Neuron (in vitro differentiated cells): Measurements from ENCODE around the gene MFSD1.

Source experiments
- H2AFZ ChIP-seq: one replicate; pipeline ENCODE4 v1.6.1; 2013; ENCODE audit warnings: low read depth, mild to moderate bottlenecking, inconsistent platforms, low read length, moderate library complexity
- H3K27me3 ChIP-seq: one replicate; pipeline ENCODE4 v1.6.1; 2013; ENCODE audit warnings: low read length; ENCODE audit not compliant: insufficient read depth
- H3K36me3 ChIP-seq: one replicate; pipeline ENCODE4 v1.6.1; 2013; ENCODE audit warnings: low read length; ENCODE audit not compliant: insufficient read depth
- H3K4me1 ChIP-seq: one replicate; pipeline ENCODE4 v1.6.1; 2013; ENCODE audit warnings: low read length; ENCODE audit not compliant: insufficient read depth
- H3K4me3 ChIP-seq: 2 replicates; pipeline ENCODE4 v1.5.1; 2013; ENCODE audit warnings: mild to moderate bottlenecking, low read length, moderate library complexity
- H3K9me3 ChIP-seq: one replicate; pipeline ENCODE4 v1.6.1; 2013; ENCODE audit warnings: low read length

The MFSD1 gene

GRCh38 chr3:158841387-158841786 is 39.5 kb downstream of the MFSD1 start:
- no peaks in the 10 kb centered on the region for H3K36me3 ChIP-seq
- H3K4me1 ChIP-seq: no peaks in the 10 kb centered on the region
- H2AFZ ChIP-seq: no peak overlapping the region
- H3K4me3 ChIP-seq: no peak overlapping the region
- no peaks in the 10 kb centered on the region for H3K9me3 ChIP-seq
- no peaks in the 10 kb centered on the region for H3K27me3 ChIP-seq

- Histone ChIP-seq H3K27me3 (no peaks in the 10 kb centered on the region), H3K9me3 (no peaks in the 10 kb centered on the region)
Observed at GRCh38 chr3:158842976-158843375, 41.1 kb downstream of the MFSD1 start.

DNA sequence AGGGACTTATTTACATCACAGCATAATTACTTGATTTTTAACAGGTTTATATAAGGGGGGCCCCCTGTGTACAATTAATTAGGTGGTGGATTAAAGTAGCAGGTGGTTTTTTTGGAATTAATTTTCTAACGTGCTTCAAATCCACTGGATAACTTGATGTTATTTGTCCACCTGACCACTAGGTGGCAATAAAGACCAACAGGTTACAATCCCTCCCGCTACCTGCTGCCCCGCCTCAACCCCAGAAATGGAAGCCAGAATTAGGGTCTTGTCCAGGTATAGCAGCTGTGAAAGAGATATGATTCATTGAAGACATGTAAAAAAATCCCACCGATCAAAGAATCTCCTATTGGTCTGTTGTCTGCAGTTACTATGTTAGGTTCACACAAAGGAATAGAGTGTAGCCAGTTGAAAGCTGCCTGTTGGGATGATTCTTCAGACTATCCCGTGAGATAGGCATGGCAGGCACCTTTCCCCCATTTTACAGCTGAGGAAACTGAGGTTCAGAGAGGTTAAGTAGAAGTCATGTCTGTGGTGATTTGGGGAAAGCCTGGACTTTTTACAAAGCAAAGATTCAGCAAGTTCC is 44.0 kb downstream of the MFSD1 start:
- H3K9me3 ChIP-seq: no peaks in the 10 kb centered on the region
- H2AFZ ChIP-seq: no peak overlapping the region
- H3K36me3 ChIP-seq: no peaks in the 10 kb centered on the region
- no peak overlapping the region for H3K4me3 ChIP-seq
- no peaks in the 10 kb centered on the region for H3K4me1 ChIP-seq
- no peaks in the 10 kb centered on the region for H3K27me3 ChIP-seq

More at GRCh38 chr3:158842976-158843375, 41.1 kb downstream of the MFSD1 start:
- Histone ChIP-seq H2AFZ (no peak overlapping the region), H3K4me1 (no peaks in the 10 kb centered on the region), H3K4me3 (no peak overlapping the region), H3K36me3 (no peaks in the 10 kb centered on the region)

GRCh38 chr3:158846803-158847451 is 45.1 kb downstream of the MFSD1 start:
- Histone ChIP-seq H3K4me3 (no peak overlapping the region), H3K4me1 (no peaks in the 10 kb centered on the region), H3K27me3 (no peaks in the 10 kb centered on the region), H3K36me3 (no peaks in the 10 kb centered on the region), H3K9me3 (no peaks in the 10 kb centered on the region), H2AFZ (no peak overlapping the region)

GRCh38 chr3:158847452-158847821 is 45.6 kb downstream of the MFSD1 start:
- no peaks in the 10 kb centered on the region for H3K27me3 ChIP-seq
- no peak overlapping the region for H2AFZ ChIP-seq

GRCh38 chr3:158847885-158848284 is 46.0 kb downstream of the MFSD1 start:
- no peaks in the 10 kb centered on the region for H3K36me3 ChIP-seq
- H3K9me3 ChIP-seq: no peaks in the 10 kb centered on the region
- H3K4me1 ChIP-seq: no peaks in the 10 kb centered on the region
- H2AFZ ChIP-seq: no peak overlapping the region
- H3K27me3 ChIP-seq: no peaks in the 10 kb centered on the region
- H3K4me3 ChIP-seq: no peak overlapping the region

More at GRCh38 chr3:158847452-158847821, 45.6 kb downstream of the MFSD1 start:
- Histone ChIP-seq H3K4me3 (no peak overlapping the region), H3K4me1 (no peaks in the 10 kb centered on the region), H3K36me3 (no peaks in the 10 kb centered on the region), H3K9me3 (no peaks in the 10 kb centered on the region)

DNA sequence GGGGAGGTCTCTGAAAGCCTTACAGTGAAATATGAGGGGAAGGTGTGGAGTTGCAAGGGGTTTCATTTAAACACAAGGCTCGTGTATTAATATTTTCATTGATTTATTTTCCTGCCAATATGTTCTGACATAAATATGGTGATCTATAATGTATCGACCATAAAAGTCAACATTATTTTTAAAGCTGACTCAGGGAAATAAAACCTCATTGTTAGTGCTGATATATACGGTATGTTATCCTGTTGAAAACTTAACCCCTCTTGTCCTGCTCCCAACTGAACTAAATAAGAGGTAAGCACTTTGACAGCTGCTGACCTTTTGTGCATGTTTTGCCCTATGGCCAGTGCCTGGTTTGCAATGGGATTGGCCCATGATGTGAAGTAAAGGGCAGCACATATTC is 47.9 kb downstream of the MFSD1 start:
- H3K4me3 ChIP-seq: no peak overlapping the region
- no peaks in the 10 kb centered on the region for H3K4me1 ChIP-seq
- H2AFZ ChIP-seq: no peak overlapping the region
- no peaks in the 10 kb centered on the region for H3K27me3 ChIP-seq
- H3K36me3 ChIP-seq: no peaks in the 10 kb centered on the region
- H3K9me3 ChIP-seq: no peaks in the 10 kb centered on the region

DNA sequence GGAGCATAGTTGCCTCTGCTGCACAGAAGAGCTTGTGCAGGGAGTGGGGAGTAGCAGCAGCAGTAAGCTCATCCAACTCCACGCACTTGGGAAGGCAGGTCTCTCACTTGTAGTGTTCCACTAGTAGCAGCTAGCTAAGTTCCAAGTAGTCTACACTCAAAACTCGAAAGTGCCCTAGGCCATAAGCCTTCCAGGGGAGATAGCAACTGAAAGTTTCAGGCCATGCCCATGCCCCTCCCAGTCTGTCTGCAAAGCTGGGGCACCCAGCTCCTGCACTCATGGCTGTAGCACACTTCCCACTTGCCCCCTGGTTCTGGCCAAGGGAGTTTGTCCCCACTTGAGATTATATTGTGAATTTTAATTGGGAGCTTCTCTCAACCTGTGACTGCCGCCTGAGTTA is 57.5 kb downstream of the MFSD1 start:
- Histone ChIP-seq H3K4me3 (no peak overlapping the region), H3K9me3 (no peaks in the 10 kb centered on the region), H3K36me3 (no peaks in the 10 kb centered on the region), H3K27me3 (no peaks in the 10 kb centered on the region), H2AFZ (no peak overlapping the region), H3K4me1 (no peaks in the 10 kb centered on the region)

DNA sequence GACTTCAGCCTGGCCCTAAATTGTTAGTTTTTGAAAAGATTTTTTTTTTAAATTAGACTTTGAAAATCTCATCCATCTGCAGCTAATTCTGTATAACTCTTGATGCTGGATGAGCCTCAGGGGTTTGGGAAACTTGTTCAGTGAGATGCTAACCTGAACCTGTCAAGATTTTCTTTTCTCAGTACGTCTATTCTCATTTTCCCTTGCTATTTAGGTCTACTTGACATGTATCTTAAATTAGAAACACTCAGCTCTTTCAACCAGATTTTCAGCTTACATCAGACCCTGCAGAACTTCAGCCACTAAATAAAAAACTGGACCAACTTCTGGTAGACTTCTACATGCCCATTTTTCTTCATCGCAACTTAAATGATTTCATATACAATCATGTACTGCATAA is 61.4 kb downstream of the MFSD1 start:
- Histone ChIP-seq H2AFZ (no peak overlapping the region), H3K36me3 (no peaks in the 10 kb centered on the region), H3K4me1 (no peaks in the 10 kb centered on the region), H3K9me3 (no peaks in the 10 kb centered on the region), H3K27me3 (no peaks in the 10 kb centered on the region), H3K4me3 (no peak overlapping the region)

DNA sequence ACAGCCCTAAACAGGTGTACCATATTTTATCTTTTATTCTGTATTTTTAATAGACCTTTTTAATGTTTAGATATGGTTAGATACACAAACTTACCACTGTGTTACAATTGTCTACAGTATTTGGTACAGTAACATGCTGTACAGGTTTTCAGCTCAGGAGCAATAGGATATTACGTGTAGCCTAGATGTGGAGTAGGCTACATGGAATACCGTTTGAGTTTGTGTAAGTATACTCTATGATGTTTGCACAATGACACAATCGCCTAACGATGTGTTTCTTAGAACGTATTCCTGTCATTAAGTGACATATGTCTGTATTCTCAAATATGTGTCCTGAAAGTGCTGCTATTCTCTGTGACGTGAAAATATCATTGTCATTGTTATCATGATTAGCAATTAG is 62.6 kb downstream of the MFSD1 start:
- Histone ChIP-seq H3K4me1 (no peaks in the 10 kb centered on the region), H3K36me3 (no peaks in the 10 kb centered on the region), H3K9me3 (no peaks in the 10 kb centered on the region), H2AFZ (no peak overlapping the region), H3K4me3 (no peak overlapping the region), H3K27me3 (no peaks in the 10 kb centered on the region)

GRCh38 chr3:158875700-158876099 is 73.8 kb downstream of the MFSD1 start:
- Histone ChIP-seq H3K4me1 (no peaks in the 10 kb centered on the region), H3K4me3 (no peak overlapping the region), H3K9me3 (no peaks in the 10 kb centered on the region), H2AFZ (no peak overlapping the region), H3K36me3 (no peaks in the 10 kb centered on the region), H3K27me3 (no peaks in the 10 kb centered on the region)
